LoVo (cell line): ENCODE results near the gene WNT11.

Experiments used
- DNase-seq: peaks from one replicate; pipeline ENCODE4 v3.0.0-alpha.2; 2016; ENCODE audit warnings: low spot score

The WNT11 gene

DNA sequence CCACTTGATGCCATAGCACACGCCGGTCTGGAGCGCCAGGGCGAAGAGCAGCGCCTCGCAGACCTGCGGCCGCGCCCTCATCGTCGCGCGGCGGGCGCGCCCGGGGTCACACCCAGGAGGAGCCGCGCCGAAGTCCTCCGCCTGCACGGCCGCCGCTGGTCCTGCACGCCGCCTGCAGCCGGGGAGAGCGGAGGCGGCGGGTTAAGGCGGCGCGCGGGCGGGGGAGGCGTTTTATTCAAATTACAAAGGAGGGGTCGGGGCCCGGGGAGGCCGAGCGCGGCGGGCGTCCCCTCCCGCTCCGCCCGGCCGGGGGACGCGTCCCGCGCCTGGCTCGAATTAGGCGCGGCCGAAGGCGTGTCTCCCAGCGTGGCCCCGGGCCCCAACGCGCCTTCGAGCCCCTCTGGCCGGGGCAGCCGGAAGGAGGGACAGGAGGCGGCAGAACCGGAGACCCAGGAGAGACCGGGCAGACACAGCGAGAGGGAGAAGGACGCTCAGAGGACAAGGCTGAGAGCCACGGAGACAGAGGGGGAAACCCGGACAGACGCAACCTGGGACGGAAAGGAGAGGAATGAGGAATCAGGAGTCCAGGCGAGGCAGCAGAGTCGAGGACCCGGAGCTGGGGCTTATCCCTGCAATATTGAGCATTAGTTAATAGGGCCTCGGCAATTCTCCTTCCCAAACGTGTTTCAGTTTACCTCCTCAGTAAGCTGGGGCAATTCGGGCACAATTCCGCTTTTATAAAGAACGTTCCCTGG is at the start of gene WNT11:
TSS of gene WNT11 (minus strand) at position 176 of the 755 bp plus-strand sequence. CDS start at position 81, 95 bp downstream.
- DNase-seq = peak; percentile 72

DNA sequence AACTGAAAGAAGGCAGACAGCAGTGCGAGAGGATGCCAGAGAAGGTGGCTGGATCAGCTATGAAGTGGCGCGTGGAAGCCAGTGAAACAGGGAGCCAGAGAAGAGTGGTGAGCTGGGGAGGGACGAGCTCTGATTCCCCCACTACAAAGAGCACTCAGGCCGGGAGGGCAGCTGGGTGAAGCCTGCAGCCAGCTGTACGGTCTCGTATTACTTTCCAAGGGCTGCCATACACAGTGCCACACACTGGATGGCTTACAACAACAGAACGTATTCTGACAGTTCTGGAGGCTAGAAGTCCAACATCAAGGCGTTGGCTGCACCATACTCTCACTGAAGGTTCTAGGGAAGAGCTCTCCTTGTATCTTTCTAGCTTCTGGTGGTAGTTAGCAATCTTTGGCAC is 47.1 kb upstream of the WNT11 start:
- DNase-seq = no peak

DNA sequence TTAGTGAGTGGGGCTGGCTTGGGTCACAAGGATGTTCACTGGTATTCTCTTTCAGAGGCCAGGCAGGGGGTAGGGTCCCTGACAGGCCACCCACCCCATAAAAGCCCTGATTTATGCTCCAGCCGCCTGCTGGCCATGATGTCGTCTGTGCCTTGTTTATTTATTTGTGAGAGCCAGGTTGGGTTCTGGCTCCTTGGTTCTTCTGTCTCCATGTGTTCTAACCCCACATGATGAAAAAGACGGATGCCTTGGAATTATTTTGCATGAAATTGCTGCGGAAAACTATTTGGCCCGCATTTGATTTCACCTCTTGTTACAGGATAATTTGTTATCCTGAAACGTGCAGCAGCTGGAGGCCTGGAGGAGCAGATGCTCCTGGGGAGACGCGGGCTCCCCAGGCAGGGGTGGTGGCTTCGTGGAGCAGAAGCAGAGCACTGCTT is 46.3 kb upstream of the WNT11 start:
- DNase-seq = no peak

DNA sequence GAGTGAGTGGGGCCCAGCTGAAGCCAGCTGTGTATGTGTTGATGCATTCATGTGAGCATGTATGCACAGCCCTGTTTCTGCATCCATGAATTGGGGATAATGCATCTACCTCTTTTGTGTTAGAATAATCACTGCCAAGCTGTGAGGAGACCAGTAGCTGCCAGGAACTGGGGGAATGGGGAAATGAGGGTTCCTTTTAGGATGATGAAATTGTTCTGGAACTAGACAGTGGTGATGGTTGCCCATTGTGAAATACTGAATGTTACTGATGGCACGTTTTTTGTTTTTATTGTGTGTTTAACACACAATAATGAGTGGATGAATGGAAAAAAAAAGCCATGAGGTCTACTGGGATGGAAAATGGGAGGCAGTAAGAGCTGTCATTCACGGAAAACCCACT is 45.3 kb upstream of the WNT11 start:
- DNase-seq = no peak

- no peak for DNase-seq
Observed at GRCh38 chr11:76251226-76251575, 44.9 kb upstream of the WNT11 start.

- no peak for DNase-seq
Observed at GRCh38 chr11:76250520-76251225, 44.4 kb upstream of the WNT11 start.

DNA sequence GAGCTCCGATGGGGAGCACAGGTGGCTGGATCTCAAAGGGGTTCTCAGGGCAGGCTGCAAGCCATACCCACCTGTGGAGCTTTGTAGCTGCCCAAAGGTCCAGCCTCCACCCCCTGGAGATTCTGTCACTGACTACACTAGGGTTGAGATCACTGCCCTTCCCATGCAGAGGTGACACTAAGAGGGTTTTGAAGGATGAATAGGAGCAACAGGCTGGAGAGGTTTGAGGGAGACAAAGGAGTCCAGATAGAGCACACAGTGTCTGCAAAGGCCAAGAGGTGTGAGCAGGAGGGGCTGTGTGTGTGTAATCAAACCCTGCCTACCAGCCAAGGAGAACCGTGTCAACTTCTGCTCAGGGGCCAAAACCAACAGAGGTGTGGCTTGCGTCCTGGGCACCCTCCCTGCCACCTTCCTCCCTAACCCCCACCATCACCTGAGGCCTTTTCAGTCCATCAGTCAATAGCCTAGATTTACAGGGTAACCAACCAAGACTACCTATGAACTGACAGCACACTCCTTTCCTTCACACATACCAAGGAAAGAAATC is 43.0 kb upstream of the WNT11 start:
- DNase-seq = no peak

DNA sequence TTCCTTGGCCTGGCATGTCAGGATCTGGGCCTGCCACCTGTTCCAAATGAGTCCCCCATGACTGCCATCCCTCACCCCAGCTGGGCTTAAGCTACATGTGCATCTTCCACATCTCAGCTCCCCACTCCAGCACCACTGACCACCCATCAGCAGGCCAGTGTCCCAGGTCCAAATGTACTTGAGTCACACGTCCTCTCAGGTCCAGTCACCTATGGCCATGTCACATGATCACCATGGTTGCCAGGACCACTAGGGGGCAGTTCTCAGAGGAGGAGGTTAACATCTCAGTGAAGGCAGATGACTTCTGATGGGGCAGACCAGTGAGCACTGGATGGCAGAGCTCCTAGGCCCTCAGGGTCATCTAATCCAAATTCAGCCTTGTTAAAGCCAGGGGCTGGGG is 41.9 kb upstream of the WNT11 start:
- DNase-seq = no peak

DNA sequence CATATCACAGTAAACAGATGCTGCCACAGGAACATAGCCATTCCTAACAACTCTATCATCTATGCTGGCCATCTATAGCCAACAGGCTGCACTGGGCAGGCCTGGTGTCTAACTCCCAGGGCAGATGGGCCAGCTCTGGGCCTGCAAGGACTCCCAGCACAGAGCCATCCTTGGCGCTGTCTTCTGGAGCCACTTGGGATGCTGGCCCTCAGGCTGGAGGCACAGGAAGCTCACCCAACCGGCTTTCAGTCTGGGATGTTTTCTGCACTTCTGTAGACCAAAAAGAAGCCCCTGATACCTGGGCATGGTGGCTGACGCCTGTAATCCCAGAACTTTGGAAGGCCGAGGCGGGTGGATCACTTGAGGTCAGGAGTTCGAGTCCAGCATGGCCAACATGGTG is 40.8 kb upstream of the WNT11 start:
- DNase-seq = no peak

- DNase-seq = no peak
Observed at GRCh38 chr11:76246271-76246933, 40.1 kb upstream of the WNT11 start.

- no peak for DNase-seq
Observed at GRCh38 chr11:76245720-76246119, 39.4 kb upstream of the WNT11 start.

DNA sequence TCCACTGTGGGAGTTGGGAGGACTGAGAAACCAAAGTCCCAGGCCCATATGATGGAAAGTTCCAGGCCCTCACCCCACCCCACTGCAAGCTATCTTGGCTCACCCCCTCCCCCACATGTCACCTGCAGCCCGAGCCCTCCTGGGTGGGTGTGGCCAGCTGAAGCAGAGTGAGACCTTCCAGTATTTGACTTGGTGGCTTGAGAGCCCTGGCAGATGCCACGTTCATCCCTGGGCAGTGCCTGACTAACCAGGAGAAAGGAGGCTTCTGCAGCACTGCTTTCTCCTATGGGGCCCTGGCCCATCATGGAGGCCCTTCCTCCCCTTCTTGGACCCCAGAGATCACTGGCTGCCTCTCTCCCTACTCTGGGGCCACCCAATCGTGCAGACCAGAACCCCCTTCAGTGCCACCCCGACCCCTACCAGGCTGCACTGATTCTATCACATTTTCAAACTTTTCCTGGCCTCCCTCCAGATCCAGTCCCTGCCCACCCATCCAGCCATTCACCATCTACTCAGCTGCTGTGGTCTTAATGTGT is 38.1 kb upstream of the WNT11 start:
- no peak for DNase-seq

DNA sequence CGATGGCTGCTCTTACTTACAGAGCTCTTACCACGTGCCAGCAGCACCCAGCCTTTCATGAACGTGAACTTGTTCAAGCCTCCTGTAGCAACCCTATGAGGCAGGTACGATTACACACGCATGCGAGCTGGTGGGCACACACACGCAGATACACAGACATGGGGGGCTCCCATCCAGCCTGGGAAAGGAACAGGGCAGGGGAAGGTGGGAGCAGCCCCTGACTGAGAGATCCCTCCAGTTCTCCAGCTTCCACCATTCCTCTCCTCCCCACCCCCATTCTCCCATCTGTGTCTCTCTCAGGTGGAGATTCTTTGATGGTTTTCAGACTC is 37.6 kb upstream of the WNT11 start:
- no peak for DNase-seq

DNA sequence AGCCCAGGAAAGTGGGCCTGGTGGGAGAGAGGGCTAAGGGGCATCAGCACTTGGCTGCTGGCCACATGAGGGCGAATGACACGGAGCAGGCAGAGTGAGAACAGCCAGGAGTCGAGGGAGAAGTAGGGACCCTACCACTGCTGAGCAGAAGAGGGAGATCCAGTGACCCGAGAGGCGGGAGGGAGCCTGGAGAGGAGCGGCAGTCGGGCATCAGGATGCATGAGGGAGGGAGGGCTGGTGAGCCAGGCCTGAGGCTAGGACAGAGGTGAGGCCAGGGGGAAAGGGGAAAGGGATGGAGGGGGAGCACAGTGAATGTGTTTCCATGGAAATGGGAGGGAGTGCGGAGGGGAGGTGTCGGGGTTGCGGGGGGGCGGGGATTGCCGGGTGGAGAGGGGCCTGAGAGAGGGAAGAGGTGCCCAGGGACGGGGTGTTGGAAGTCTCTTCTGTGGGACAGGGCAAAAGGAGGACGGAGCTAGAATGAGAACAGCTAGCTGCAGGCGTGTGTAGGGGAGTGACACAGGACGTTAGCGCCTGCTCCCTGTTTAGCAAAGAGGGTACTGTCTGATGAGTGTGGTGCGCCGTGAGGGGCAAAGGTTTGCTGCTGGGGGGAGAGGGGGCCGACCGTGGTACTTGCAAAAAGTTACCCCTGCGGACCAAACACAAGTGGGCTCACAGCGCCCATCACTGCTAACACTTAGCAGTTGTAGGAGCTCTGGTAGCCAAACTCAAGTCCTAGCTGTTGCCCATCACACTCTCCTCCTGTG is 37.1 kb upstream of the WNT11 start:
- no peak for DNase-seq

DNA sequence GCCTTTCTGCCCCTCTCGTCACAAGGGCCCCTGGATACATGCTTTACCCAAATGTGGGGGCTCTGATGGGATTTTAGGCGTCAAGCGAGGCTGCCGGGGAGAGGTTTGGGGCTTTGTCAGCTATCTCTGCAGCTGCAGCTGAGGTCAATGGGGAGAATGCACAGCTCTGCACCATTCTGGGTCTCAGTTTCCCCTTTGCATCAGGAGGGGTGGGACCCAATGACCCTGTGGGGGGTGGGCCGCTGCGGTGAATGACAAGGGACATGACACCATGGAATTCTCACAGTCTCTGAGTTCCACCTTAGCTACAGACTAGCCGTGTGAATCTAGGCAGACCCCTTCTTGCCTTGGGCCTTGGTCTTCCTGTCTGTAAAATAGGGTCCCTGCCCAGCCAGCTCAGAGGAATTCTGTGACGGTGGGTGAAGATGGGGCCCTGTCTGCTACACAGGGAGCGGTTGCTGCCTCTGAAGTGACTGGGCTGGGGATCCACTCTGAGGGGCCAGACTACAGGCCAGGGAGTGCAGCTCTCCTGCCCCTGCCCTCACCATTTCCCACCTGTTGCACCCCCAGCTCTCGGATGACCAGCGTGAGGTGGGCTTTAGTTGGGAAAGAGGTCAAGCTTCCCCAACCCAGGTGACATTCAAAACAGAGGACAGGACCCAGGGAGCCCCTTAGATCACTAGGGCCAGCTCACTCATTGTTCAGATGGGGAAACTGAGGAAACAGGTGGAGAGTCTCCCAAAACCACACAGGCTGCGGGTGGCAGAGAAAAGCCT is 35.9 kb upstream of the WNT11 start:
- no peak for DNase-seq

GRCh38 chr11:76241243-76242000 is 35.1 kb upstream of the WNT11 start:
- no peak for DNase-seq

GRCh38 chr11:76240666-76241065 is 34.4 kb upstream of the WNT11 start:
- no peak for DNase-seq

DNA sequence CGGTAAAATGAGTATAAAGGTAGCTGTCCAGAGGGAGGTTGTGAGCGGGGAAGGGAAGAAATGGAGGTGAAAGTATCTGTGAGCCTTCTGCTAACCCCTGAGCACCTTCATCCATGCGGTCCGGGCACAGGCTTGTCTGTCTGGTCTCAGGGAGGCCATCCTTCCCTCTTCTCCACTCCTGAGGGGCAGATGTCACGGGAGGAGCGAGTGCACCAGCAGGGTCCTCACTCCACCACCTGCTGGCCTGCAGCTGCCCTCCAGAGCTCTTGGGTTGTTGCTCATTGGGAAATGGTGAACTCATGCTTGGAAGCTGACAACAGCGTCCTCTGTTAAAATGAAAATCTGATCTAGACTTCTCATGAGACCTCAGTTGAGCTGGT is 33.8 kb upstream of the WNT11 start:
- no peak for DNase-seq

GRCh38 chr11:76239483-76240160 is 33.3 kb upstream of the WNT11 start:
- no peak for DNase-seq

- no peak for DNase-seq
Observed at GRCh38 chr11:76238551-76238950, 32.2 kb upstream of the WNT11 start.
